HG03025 (cell line): ENCODE data around the gene CMC1.
A peak's percentile ranks its signal among the peaks of the same experiment; 100 is the strongest.
"Not testable (repeated sequence)": the region's sequence is repeated elsewhere in the genome, so short reads cannot be mapped to it uniquely, and the experiment has no call there.

Source experiments
- ATAC-seq: cut with Tn5 transposase; IDR thresholded peaks from one replicate; pipeline ENCODE4 v1.9.1; 2021; ENCODE audit warnings: mild to moderate bottlenecking, moderate library complexity; ENCODE audit not compliant: unreplicated experiment, low FRiP score

The CMC1 gene, protein sequence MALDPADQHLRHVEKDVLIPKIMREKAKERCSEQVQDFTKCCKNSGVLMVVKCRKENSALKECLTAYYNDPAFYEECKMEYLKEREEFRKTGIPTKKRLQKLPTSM

GRCh38 chr3:28241221-28242160 is at the start of gene CMC1:
Gene CMC1, plus strand, starts transcription at chr3:28241619. Its CDS starts 175 bp downstream, at chr3:28241794.
- ATAC-seq = peak; percentile 99

- ATAC-seq = no peak
These were observed 43.3 kb upstream of the CMC1 start for GRCh38 chr3:28198161-28198560.

GRCh38 chr3:28198974-28199373 is 42.4 kb upstream of the CMC1 start:
- no peak for ATAC-seq

DNA sequence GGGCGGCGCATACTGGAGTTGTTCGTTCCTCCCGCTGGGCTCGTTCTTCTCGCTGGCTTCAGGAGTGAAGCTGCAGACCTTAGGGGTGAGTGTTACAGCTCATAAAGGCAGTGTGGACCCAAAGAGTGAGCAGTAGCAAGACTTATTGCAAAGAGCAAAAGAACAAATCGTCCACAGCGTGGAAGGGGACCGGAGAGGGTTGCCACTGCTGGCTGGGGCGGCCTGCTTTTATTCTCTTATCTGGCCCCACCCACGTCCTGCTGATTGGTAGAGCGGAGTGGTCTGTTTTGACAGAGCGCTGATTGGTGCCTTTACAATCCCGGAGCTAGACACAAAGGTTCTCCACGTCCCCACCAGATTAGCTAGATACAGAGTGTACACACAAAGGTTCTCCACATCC is 41.8 kb upstream of the CMC1 start:
- ATAC-seq = not testable (repeated sequence)

DNA sequence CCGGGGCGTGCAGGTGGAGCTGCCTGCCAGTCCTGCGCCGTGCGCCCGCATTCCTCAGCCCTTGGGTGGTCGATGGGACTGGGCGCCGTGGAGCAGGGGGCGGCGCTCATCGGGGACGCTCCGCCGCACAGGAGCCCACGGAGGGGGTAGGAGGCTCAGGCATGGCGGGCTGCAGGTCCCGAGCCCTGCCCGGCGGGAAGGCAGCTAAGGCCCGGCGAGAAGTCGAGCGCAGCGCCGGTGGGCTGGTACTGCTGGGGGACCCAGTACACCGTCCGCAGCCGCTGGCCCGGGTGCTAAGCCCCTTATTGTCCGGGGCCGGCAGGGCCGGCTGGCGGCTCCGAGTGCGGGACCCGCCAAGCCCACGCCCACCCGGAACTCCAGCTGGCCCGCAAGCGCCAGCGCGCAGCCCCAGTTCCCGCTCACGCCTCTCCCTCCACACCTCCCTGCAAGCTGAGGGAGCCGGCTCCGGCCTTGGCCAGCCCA is 41.0 kb upstream of the CMC1 start:
- not testable (repeated sequence) for ATAC-seq

- no peak for ATAC-seq
These were observed 34.9 kb upstream of the CMC1 start for GRCh38 chr3:28206479-28206878.

DNA sequence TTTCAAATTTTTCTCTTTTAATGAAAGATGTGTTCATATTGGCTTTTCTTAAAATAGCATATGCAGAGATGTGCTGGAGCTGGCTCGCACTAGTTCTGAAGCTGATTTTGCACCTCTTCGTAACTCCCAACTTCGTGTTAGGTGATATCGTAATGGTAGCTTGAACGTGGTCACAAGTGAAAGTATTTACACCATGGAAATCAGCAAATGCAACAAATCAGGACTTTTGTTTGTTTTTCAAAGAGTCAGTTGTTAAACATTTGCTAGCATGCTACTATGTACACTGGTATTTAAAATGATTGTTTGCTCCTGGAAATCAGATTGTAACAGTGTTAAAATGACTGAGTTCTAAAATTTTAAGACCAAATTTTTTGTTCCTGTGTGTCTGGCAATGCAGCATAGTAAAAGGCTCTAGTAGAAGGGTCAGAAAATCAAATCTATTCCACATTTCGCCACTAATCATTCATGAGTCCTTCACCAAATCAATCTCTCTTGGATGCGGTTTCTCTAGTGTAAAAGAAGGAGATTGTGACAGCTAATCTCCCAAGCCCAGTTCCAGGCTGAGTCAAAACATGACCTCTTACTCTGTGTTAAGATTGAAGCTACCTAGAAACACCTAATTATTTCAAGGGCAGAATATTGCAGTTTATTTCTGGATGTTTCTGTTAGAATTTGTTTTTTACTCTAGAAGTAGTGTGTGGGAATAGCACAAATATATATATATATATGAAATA is 34.3 kb upstream of the CMC1 start:
- no peak for ATAC-seq

DNA sequence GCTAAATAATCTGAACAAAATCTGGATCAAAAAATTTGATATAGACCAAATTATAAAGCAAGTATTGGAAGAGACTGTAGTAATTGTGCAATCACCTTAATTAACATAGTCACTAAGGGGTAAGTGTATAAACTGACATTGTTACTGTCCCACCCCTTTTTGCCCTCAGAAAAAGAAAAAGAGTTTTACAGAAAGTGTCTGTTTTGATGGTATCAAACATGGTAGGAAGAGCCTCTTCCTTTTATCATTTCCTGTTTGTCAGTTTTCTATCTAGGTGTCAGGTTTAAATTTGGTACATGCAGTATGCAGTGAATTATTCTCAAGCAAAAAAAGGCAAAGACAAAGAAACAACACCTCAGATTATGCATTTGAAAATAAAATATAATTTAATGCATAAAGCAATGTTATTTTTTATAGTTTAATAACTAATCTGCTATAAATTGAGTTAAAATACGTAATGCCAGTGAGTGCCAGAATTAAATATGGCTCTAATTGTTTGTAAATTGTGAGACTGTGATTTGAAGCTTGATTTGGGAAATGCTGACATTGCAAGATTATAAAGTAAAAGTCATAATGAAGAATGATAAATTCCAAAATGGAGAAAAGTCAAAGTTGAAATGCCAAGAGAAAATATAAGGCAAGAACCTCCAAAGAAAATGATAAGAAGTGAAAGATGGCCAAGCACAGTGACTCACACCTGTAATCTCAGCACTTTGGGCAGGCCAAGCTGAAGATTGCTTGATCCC is 30.3 kb upstream of the CMC1 start:
- ATAC-seq = no peak

DNA sequence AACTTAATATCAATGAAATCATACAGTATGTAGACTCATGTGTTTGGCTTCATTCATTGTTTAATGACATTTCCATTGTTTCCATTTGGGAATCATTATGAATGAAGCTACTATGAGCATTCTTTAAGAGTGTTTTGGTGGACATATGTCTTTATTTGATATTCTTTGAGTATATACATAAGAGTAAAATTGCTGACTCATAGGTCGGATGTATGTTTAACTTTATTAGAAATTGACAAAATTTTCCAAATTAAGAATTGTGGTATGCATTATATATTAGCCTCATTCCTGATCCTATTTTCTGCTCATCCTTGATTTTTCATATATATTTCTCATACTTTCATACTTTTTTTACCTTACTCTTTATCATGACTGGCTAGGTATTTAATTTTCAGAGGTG is 28.7 kb upstream of the CMC1 start:
- ATAC-seq = no peak

- no peak for ATAC-seq
These were observed 26.0 kb upstream of the CMC1 start for GRCh38 chr3:28215407-28215806.

GRCh38 chr3:28218071-28218916 is 23.1 kb upstream of the CMC1 start:
- ATAC-seq = no peak

GRCh38 chr3:28218917-28219198 is 22.6 kb upstream of the CMC1 start:
- no peak for ATAC-seq

GRCh38 chr3:28224430-28224829 is 17.0 kb upstream of the CMC1 start:
- no peak for ATAC-seq

GRCh38 chr3:28226020-28226419 is 15.4 kb upstream of the CMC1 start:
- ATAC-seq = no peak

DNA sequence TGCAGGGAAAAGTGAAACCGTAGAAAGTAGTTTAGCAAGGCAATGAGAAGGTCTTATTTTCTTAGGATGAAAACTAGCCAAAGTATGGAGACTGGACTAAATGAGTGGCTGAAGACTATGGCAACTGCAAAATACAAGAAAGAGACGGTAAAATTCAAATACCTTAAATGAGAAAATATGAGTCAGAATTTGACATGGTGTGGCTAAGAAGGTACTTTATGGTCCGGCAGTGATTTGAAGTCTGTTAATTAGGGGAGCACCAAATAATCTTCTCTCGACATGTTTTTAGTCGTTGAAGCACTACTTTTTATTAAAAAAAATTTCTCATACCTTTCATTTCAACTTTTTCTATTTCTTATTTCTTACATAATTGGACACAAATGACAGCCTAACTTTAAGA is 12.8 kb upstream of the CMC1 start:
- ATAC-seq = no peak

- peak; percentile 88 for ATAC-seq
These were observed 8.8 kb upstream of the CMC1 start for GRCh38 chr3:28232659-28233058.

DNA sequence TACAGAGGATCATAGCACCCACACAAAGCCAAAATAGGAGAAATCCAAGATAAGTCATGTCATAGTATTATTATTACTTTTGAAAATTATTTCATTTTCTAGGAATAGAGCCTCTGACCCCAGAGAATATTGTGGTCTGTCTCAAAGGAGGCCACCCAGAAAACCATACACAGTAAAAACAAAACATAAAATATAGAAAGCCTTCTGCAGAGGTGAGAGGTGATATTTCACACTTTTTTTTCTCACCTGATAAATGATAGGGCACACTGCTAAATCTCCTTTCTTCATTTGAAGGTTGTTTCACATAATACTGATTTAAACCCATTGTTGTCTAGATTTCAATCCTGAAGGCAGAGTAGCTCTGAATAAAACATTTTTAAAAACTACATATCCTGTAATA is 7.0 kb upstream of the CMC1 start:
- ATAC-seq = no peak

GRCh38 chr3:28239108-28239507 is 2.3 kb upstream of the CMC1 start:
- no peak for ATAC-seq

GRCh38 chr3:28240441-28240840 is 978 bp upstream of the CMC1 start:
- ATAC-seq = no peak

DNA sequence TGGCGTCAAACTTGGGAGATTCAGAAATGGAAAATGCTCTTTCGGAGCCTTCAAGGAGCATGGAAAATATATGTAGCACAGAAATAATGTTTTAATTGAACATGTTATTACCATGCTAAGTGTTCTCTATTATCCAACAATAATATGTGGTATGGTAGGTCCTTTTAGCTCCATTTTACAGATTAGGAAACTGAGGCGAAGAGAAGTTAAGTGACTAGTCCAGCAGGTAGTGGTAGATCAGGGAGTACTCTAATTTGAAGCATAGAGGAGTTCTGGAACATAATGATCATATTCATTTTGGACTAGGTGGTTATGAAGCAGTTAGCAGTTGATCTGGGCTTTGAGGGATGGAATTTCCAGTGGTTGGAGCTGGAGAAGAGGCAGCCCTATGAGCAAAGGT is 1.1 kb downstream of the CMC1 start:
- ATAC-seq = no peak
